NCI-H1092 (cell line): ENCODE measurements around the gene FBRSL1.

ENCODE experiments used
- DNase-seq: peaks from one replicate; lab custom pipeline; 2025; lab: John Stamatoyannopoulos, UW

Gene FBRSL1

GRCh38 chr12:132496710-132497109 is 6.8 kb downstream of the FBRSL1 start:
- no peak for DNase-seq

GRCh38 chr12:132497514-132498405 is 7.8 kb downstream of the FBRSL1 start:
- DNase-seq, result no peak

GRCh38 chr12:132498931-132499330 is 9.0 kb downstream of the FBRSL1 start:
- no peak for DNase-seq

- no peak for DNase-seq
These were observed 10.3 kb downstream of the FBRSL1 start for GRCh38 chr12:132500142-132500855.

- no peak for DNase-seq
These were observed 10.9 kb downstream of the FBRSL1 start for GRCh38 chr12:132500856-132501180.

GRCh38 chr12:132501204-132501940 is 11.4 kb downstream of the FBRSL1 start:
- DNase-seq, result no peak

GRCh38 chr12:132502149-132502881 is 12.4 kb downstream of the FBRSL1 start:
- no peak for DNase-seq

GRCh38 chr12:132502882-132503193 is 12.9 kb downstream of the FBRSL1 start:
- DNase-seq, result no peak

- no peak for DNase-seq
These were observed 13.8 kb downstream of the FBRSL1 start for GRCh38 chr12:132503618-132504204.

- DNase-seq, result no peak
These were observed 15.3 kb downstream of the FBRSL1 start for GRCh38 chr12:132505105-132505851.

GRCh38 chr12:132505852-132506219 is 15.9 kb downstream of the FBRSL1 start:
- DNase-seq, result no peak

- DNase-seq, result no peak
These were observed 16.6 kb downstream of the FBRSL1 start for GRCh38 chr12:132506328-132507160.

- DNase-seq, result no peak
These were observed 17.2 kb downstream of the FBRSL1 start for GRCh38 chr12:132507161-132507538.

- no peak for DNase-seq
These were observed 17.9 kb downstream of the FBRSL1 start for GRCh38 chr12:132507656-132508490.

GRCh38 chr12:132508491-132508740 is 18.5 kb downstream of the FBRSL1 start:
- DNase-seq, result no peak

- DNase-seq, result no peak
These were observed 19.1 kb downstream of the FBRSL1 start for GRCh38 chr12:132508860-132509732.

GRCh38 chr12:132510111-132510724 is 20.3 kb downstream of the FBRSL1 start:
- no peak for DNase-seq
